Muscle layer of colon (tissue), 2 donors: Measurements from ENCODE around the gene HPRT1.

Experiments used
- H3K27ac ChIP-seq: one replicate; pipeline ENCODE4 v1.7.0; 2013; ENCODE audit warnings: low read depth, mild to moderate bottlenecking, low read length, moderate library complexity
- H3K27me3 ChIP-seq, 2 donors: one replicate each; pipeline ENCODE4 v1.7.0; 2013; ENCODE audit warnings: low read length in 2 of 2, mild to moderate bottlenecking in 2 of 2; ENCODE audit not compliant: insufficient read depth in 2 of 2, control insufficient read depth in 1 of 2
- H3K36me3 ChIP-seq: one replicate; pipeline ENCODE4 v1.7.0; 2013; ENCODE audit warnings: mild to moderate bottlenecking, low read length; ENCODE audit not compliant: insufficient read depth
- H3K4me1 ChIP-seq: one replicate; pipeline ENCODE4 v1.7.0; 2013; ENCODE audit warnings: mild to moderate bottlenecking, low read length; ENCODE audit not compliant: insufficient read depth
- H3K4me3 ChIP-seq, 2 donors: one replicate each; pipeline ENCODE4 v1.7.0; 2013; ENCODE audit warnings: low read length in 2 of 2, low read depth in 1 of 2, mild to moderate bottlenecking in 1 of 2, moderate library complexity in 1 of 2
- H3K9ac ChIP-seq: one replicate; pipeline ENCODE4 v1.7.0; 2013; ENCODE audit warnings: low read length
- H3K9me3 ChIP-seq: one replicate; pipeline ENCODE4 v1.7.0; 2013; ENCODE audit warnings: mild to moderate bottlenecking, low read length
- donor health status: abdominal sarcoma.
- donor health status: Adenocarcinoma of cecum.

The HPRT1 gene

DNA sequence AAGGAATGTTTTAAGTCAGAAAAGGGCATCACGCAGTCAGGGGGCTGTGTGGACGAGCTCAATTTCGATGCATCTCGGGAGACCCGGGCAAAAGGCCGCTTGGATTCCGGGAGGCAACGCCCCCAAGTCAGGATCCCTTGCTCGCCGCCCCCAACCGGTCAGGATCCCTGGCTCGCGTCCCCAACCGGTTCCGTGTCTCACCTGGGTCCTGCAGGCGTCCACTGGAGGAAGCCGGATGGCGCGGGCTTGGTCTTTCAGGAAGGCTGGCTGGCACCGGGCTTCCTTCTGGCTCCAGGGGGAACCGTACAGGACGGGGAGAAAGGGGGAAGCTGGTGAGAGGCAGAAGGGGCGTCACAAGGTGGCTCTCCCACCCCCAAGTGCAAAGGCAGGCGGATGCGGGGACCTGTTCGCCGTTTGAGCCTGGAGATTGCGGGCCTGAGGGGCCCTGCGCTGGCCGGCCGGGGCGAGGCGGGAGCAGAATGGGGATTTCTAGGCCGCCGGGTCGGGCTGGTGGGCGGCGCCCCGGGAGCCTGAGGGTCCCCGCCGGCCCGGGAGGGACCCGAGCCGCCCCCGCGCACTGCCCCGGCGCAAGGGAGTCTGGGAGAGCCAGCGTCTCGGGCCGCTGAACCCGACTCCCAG, 84.7 kb downstream of the HPRT1 start:
- H3K4me1 ChIP-seq: peaks cover 12% of the 10 kb centered on the region
- H3K27me3 ChIP-seq: peaks cover 47 to 68% of the 10 kb centered on the region in 2 donors
- H3K4me3 ChIP-seq: no peak overlapping the region
- no peaks in the 10 kb centered on the region for H3K36me3 ChIP-seq
- H3K9ac ChIP-seq: no peak overlapping the region
- H3K27ac ChIP-seq: no peak overlapping the region
- peaks cover 6% of the 10 kb centered on the region for H3K9me3 ChIP-seq

DNA sequence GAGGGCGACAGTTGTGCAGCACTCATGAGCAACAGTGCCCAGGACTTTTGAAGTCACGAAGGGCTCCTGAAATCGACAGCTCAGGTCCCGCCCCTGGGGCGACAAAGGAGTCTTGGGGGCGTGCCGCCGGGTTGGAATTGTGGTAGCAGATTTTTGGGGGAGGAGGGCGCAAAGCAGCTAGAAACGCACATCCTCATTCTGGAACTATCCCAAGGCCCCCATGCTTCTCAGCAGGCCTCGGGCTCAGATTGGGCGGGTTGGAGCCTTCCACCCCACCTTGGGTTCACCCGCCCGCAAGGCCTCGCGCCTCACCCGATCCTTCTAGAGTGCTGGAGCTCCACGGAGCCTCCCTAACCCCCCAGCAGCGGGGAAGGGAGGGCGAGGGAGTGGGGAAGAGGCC, 85.5 kb downstream of the HPRT1 start:
- H3K4me1 ChIP-seq: peaks cover 12% of the 10 kb centered on the region
- no peak overlapping the region for H3K27ac ChIP-seq
- peaks cover 6% of the 10 kb centered on the region for H3K9me3 ChIP-seq
- no peaks in the 10 kb centered on the region for H3K36me3 ChIP-seq
- H3K4me3 ChIP-seq: no peak overlapping the region
- peaks cover 55 to 76% of the 10 kb centered on the region in 2 donors for H3K27me3 ChIP-seq
- H3K9ac ChIP-seq: no peak overlapping the region

DNA sequence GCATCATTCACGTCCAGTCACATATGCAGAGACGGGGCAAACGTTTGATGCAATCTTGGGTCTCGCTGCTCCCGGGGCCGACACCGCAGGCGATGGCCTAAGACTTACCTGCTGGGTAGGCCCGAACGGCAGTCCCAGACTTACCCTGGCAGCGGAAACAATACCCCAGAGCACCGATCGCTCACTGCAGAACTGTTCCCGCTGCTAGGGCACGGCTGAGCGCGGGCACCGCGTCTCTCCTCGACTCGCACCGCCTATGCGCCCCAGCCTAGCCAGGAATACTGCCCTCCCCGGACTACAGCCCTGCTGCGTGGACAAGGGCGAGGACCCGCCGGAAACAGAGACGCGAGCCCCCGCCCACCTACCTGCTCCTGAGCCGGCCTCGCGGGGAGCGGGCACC, 86.2 kb downstream of the HPRT1 start:
- Histone ChIP-seq H3K27me3 (peaks cover 55 to 83% of the 10 kb centered on the region in 2 donors), H3K27ac (no peak overlapping the region), H3K36me3 (no peaks in the 10 kb centered on the region), H3K4me3 (no peak overlapping the region), H3K9me3 (peaks cover 6% of the 10 kb centered on the region), H3K4me1 (peaks cover 12% of the 10 kb centered on the region), H3K9ac (no peak overlapping the region)

DNA sequence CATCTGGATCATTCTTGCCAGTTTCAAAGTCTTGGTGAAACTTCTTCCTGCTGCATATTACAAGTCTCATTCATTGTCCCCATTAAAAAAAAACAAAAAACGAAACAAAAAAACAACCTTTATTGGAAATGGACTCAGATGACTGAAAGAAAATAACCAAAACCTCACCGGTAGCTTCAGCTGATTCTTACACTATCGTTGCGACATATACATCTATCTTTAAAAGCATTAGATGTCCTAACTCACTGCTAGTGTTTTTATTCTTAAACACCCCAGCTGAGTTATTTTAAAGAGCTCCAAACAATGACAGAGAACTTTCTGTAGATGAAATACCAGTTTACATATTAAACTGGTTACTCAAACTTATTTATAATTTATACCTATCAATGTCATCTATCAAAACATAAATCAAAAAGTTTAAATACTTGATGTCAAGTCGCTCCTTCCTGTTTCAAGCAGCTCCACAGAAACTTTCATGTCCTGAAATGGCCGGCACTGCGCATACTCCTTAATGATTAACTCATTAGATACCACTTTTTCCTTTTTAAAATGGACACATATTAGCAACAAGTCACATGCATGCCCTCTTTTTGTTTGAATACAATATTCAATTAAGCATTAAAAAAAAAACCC, 87.2 kb downstream of the HPRT1 start:
- Histone ChIP-seq H3K27ac (no peak overlapping the region), H3K27me3 (peaks cover 55 to 89% of the 10 kb centered on the region in 2 donors)

DNA sequence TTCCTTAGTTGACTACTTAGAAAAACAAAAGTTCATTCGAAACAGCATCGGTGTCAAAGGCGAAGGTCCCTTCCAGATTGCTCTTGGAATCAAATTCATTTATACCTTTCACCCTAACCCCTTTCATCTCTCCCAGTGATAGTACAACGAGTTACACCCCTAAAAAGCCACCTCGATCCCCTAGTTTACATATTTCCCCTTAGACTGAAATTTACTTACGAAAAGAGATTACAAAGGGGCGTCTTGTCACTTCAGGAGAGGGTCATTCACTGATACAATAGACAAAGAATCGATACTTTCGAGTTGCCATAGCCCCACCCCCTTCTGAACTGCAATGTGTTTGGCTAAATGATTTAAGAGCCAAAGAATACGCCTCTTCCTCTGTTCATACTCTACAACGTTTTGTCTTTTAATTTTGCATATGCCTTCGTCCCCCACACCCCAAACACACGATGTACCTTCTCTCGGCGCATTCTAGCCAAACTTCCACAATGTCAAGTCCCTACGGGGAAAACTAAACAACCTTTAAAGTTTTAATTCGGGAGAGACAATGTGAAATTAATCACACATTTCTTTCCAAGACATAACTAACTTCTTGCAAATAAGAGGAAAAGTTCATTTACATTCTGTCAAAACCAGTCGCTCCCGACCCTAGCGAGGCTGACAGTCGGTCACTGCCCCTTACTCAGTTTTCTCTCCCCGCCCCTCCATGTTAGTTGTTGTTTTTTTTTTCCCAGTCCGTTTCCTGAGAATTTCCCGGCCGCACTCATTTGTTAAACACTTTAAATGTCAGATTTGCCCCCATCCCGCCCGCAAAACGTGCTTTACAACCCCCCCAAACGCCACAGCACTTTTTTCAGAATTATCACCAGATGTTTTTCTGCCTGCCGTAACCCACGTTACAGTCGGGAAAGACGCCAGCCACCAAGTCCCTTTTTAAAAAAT, 88.6 kb downstream of the HPRT1 start:
- H3K27me3 ChIP-seq: peaks cover 49 to 80% of the 10 kb centered on the region in 2 donors
- H3K36me3 ChIP-seq: no peaks in the 10 kb centered on the region
- H3K27ac ChIP-seq: no peak overlapping the region
- H3K4me1 ChIP-seq: peaks cover 12% of the 10 kb centered on the region
- no peak overlapping the region for H3K9ac ChIP-seq
- peak overlapping the region; percentile 31 to 50 for H3K4me3 ChIP-seq
- peaks cover 6% of the 10 kb centered on the region for H3K9me3 ChIP-seq

More for the DNA sequence above, 87.2 kb downstream of the HPRT1 start:
- Histone ChIP-seq H3K9me3 (peaks cover 6% of the 10 kb centered on the region), H3K4me1 (peaks cover 12% of the 10 kb centered on the region), H3K9ac (no peak overlapping the region), H3K36me3 (no peaks in the 10 kb centered on the region), H3K4me3 (no peak overlapping the region)
